Measurements from ENCODE around the gene HCN3. TPM values are rescaled to one million over a fixed set of nuclear protein-coding genes. Genes with fewer than 3 reads are reported as not detected.
"Not testable (repeated sequence)": the region's sequence is repeated elsewhere in the genome, so short reads cannot be mapped to it uniquely, and the experiment has no call there.

HCN3 gene
- total RNA-seq, 1 donor from 2014 or later: 2.8 TPM

- TF ChIP-seq, protein P1, sequence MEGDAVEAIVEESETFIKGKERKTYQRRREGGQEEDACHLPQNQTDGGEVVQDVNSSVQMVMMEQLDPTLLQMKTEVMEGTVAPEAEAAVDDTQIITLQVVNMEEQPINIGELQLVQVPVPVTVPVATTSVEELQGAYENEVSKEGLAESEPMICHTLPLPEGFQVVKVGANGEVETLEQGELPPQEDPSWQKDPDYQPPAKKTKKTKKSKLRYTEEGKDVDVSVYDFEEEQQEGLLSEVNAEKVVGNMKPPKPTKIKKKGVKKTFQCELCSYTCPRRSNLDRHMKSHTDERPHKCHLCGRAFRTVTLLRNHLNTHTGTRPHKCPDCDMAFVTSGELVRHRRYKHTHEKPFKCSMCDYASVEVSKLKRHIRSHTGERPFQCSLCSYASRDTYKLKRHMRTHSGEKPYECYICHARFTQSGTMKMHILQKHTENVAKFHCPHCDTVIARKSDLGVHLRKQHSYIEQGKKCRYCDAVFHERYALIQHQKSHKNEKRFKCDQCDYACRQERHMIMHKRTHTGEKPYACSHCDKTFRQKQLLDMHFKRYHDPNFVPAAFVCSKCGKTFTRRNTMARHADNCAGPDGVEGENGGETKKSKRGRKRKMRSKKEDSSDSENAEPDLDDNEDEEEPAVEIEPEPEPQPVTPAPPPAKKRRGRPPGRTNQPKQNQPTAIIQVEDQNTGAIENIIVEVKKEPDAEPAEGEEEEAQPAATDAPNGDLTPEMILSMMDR (IDR thresholded peaks at IDR 0.05; ENCODE audit: insufficient read depth, low read length, poor library complexity, severe bottlenecking): no peak
- DNase-seq (ENCODE audit: low read depth): no peak
- H3K36me3 ChIP-seq (ENCODE audit: control insufficient read depth, insufficient read depth, low read length): no peaks in the 10 kb centered on the region
- peak overlapping the region; percentile 44 for H3K4me3 ChIP-seq (ENCODE audit: low read depth, low read length)
- H3K27me3 ChIP-seq (ENCODE audit: control insufficient read depth, insufficient read depth, low read length): no peaks in the 10 kb centered on the region
These were observed 36.1 kb upstream of the HCN3 start for GRCh38 chr1:155241069-155241679.

DNA sequence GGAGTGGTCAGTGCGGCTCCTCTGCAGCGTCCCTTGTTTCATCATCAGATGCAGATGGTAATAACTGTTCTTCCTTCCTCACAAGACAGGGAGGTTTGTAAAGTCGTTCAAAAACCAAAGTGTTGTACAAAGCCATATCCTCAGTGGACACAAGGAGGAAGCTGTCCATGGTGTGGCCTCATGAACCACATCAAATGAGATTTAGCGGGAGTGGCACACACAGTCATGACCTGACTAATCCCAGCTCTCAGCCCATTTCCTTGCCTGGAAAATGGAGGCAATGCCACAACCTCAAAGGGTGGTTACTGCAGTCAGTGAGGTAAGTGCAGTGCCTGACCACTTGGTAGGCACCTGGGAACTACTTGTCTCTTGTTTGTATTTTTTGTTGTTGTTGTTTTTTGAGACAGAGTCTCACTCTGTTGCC is 35.4 kb upstream of the HCN3 start:
- no peak for DNase-seq (ENCODE audit: low read depth)
- Histone ChIP-seq H3K36me3 (ENCODE audit: control insufficient read depth, insufficient read depth, low read length) (no peaks in the 10 kb centered on the region), H3K27me3 (ENCODE audit: control insufficient read depth, insufficient read depth, low read length) (no peaks in the 10 kb centered on the region), H3K4me3 (ENCODE audit: low read depth, low read length) (no peak overlapping the region)
- TF ChIP-seq, protein P1 (IDR thresholded peaks at IDR 0.05; ENCODE audit: insufficient read depth, low read length, poor library complexity, severe bottlenecking): no peak

- TF ChIP-seq, protein P1 (IDR thresholded peaks at IDR 0.05; ENCODE audit: insufficient read depth, low read length, poor library complexity, severe bottlenecking): no peak
- H3K4me3 ChIP-seq (ENCODE audit: low read depth, low read length): no peak overlapping the region
- no peak for DNase-seq (ENCODE audit: low read depth)
- H3K27me3 ChIP-seq (ENCODE audit: control insufficient read depth, insufficient read depth, low read length): no peaks in the 10 kb centered on the region
- H3K36me3 ChIP-seq (ENCODE audit: control insufficient read depth, insufficient read depth, low read length): no peaks in the 10 kb centered on the region
These were observed 34.4 kb upstream of the HCN3 start for GRCh38 chr1:155242805-155243358.

- peak; percentile 97 for DNase-seq (ENCODE audit: low read depth)
- peak overlapping the region; percentile 56 for H3K4me3 ChIP-seq (ENCODE audit: low read depth, low read length)
- TF ChIP-seq, protein P1 (IDR thresholded peaks at IDR 0.05; ENCODE audit: insufficient read depth, low read length, poor library complexity, severe bottlenecking): no peak
- no peaks in the 10 kb centered on the region for H3K36me3 ChIP-seq (ENCODE audit: control insufficient read depth, insufficient read depth, low read length)
- H3K27me3 ChIP-seq (ENCODE audit: control insufficient read depth, insufficient read depth, low read length): no peaks in the 10 kb centered on the region
These were observed 32.7 kb upstream of the HCN3 start for GRCh38 chr1:155244368-155245162.

- Histone ChIP-seq H3K27me3 (ENCODE audit: control insufficient read depth, insufficient read depth, low read length) (no peaks in the 10 kb centered on the region), H3K36me3 (ENCODE audit: control insufficient read depth, insufficient read depth, low read length) (no peaks in the 10 kb centered on the region), H3K4me3 (ENCODE audit: low read depth, low read length) (peak overlapping the region; percentile 56)
- DNase-seq (ENCODE audit: low read depth): no peak
- TF ChIP-seq, protein P1 (IDR thresholded peaks at IDR 0.05; ENCODE audit: insufficient read depth, low read length, poor library complexity, severe bottlenecking): no peak
These were observed 32.1 kb upstream of the HCN3 start for GRCh38 chr1:155245163-155245524.

GRCh38 chr1:155246796-155247195 is 30.5 kb upstream of the HCN3 start:
- H3K4me3 ChIP-seq (ENCODE audit: low read depth, low read length); H3K27me3 ChIP-seq (ENCODE audit: control insufficient read depth, insufficient read depth, low read length); DNase-seq (ENCODE audit: low read depth); H3K36me3 ChIP-seq (ENCODE audit: control insufficient read depth, insufficient read depth, low read length): not testable (repeated sequence)

All from kidney epithelial cell (primary cell).